Thoracic aorta (tissue), 2 donors: ENCODE results near the gene GOLGA6L2. TPM values are rescaled to one million over a fixed set of nuclear protein-coding genes. Genes with fewer than 3 reads are reported as not detected.
A peak's percentile ranks its signal among the peaks of the same experiment; 100 is the strongest.
"Not testable (repeated sequence)": the region's sequence is repeated elsewhere in the genome, so short reads cannot be mapped to it uniquely, and the experiment has no call there.

Source experiments
- ATAC-seq: fragments of 150-250 bp; one replicate; pipeline ENCODE4 v1.8.0; 2017; ENCODE audit warnings: low read depth; ENCODE audit not compliant: insufficient number of reproducible peaks, low FRiP score
- DNase-seq: peaks from one replicate; pipeline ENCODE4 v3.0.0-alpha.2; 2020; ENCODE audit warnings: low spot score
- H3K27ac ChIP-seq, 2 donors: fragments of 200-600 bp; sonication (generic); 1 replicate in 1 of 2; 2 replicates in 1 of 2; pipeline ENCODE4 v1.5.1; 2016; ENCODE audit warnings: mild to moderate bottlenecking in 2 of 2, moderate library complexity in 2 of 2
- H3K27me3 ChIP-seq: fragments of 200-600 bp; sonication (generic); replicated peaks from 2 replicates; pipeline ENCODE4 v1.6.0; 2016; ENCODE audit warnings: mild to moderate bottlenecking; ENCODE audit not compliant: insufficient read depth
- H3K36me3 ChIP-seq: fragments of 200-600 bp; sonication (generic); one replicate; pipeline ENCODE4 v1.5.1; 2016
- H3K4me1 ChIP-seq, 2 donors: fragments of 200-600 bp; sonication (generic); 1 replicate in 1 of 2; 2 replicates in 1 of 2; pipeline versions ENCODE4 v1.5.1 to v1.6.0; 2016; ENCODE audit warnings: low read depth in 2 of 2, mild to moderate bottlenecking in 1 of 2; ENCODE audit not compliant: control insufficient read depth in 1 of 2
- H3K4me3 ChIP-seq: fragments of 200-600 bp; sonication (generic); 2 replicates; pipeline ENCODE4 v1.5.1; 2016; ENCODE audit warnings: mild to moderate bottlenecking
- H3K9me3 ChIP-seq: fragments of 200-600 bp; sonication (generic); 2 replicates; pipeline ENCODE4 v1.5.1; 2016
- total RNA-seq, 2 donors: library from RNA; depleted of rRNA; stranded (reverse); fragments of >200 nt; gene quantifications; one replicate each; pipeline versions ENCODE4 v1.1.0 to v1.2.3, GENCODE V29; 2016
- TF ChIP-seq, protein P1 (sequence below): fragments of 200-600 bp; sonication (generic); IDR thresholded peaks from one replicate; pipeline ENCODE4 v1.5.1; 2019; ENCODE audit warnings: antibody characterized with exemption

Gene GOLGA6L2
- total RNA-seq, 2 donors from 2014 or later = not detected

DNA sequence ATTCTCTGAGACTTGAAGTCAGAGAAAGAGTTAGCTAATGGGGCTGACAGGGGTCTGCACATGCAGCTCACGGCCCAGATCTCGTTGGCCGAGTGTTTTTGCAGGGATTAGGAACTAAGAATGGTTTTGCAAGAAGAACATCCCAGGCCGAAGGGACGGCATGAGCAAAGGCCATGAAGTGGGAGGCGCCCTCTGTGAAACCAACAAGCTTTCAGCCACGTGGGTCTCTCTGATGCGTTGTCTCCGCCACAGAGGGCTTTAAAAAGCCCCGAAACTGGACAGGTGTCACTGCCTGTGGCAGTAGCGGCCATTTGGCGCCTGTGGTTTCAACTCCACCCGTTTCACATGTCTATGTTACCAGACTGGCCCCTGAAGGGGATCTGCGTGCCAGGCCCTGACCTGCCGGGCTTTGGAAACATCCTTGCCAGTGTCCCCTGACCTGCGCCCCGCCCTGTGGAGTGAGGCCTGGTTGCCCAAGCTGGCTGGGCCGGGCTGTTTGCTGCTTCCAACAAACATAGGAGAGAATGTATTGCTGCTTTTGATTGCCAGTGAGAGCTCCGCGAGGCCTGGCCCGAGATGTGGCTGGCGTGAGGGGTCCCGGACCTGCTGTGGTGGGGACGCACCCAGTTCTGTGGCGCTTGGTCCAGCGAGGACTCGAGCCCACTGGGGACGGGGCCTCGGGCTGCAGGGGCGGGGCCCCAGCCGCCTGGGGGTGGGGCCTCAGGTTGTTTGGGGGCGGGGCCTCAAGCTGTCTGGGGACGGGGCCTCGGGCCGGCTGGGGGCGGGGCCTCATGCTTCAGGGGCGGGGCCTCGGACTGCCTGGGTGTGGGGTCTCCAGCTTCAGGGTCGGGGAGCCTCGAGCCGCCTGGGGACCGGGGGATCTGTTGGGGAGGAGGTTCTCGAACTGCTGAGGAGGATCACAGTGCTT lies 30.4 kb downstream of the GOLGA6L2 start:
- no peaks in the 10 kb centered on the region for H3K9me3 ChIP-seq
- H3K4me3 ChIP-seq = no peak overlapping the region
- H3K36me3 ChIP-seq = no peaks in the 10 kb centered on the region
- ATAC-seq (no peak), DNase-seq (no peak)
- TF ChIP-seq, protein P1, sequence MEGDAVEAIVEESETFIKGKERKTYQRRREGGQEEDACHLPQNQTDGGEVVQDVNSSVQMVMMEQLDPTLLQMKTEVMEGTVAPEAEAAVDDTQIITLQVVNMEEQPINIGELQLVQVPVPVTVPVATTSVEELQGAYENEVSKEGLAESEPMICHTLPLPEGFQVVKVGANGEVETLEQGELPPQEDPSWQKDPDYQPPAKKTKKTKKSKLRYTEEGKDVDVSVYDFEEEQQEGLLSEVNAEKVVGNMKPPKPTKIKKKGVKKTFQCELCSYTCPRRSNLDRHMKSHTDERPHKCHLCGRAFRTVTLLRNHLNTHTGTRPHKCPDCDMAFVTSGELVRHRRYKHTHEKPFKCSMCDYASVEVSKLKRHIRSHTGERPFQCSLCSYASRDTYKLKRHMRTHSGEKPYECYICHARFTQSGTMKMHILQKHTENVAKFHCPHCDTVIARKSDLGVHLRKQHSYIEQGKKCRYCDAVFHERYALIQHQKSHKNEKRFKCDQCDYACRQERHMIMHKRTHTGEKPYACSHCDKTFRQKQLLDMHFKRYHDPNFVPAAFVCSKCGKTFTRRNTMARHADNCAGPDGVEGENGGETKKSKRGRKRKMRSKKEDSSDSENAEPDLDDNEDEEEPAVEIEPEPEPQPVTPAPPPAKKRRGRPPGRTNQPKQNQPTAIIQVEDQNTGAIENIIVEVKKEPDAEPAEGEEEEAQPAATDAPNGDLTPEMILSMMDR = no peak
- H3K27me3 ChIP-seq = no peaks in the 10 kb centered on the region
- no peak overlapping the region for H3K27ac ChIP-seq
- H3K4me1 ChIP-seq = peaks cover 0 to 9% of the 10 kb centered on the region in 2 donors

DNA sequence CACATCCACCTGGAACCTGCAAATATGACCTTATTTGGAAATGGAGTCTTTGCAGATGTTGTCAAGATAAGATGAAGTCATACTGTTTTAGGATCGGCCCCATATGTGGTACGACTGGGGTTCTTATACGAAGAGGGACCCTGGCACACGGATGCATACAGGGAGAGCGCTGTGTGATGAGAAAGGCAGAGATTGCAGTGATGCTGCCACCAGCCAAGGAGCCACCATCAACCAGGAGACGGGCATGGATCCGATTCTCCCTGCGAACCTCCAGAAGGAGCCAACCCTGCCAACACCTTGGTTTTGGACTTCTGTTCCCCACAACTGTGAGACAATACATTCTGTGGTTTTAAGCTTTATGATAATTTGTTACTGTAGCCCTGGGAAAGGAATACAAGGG lies 31.2 kb downstream of the GOLGA6L2 start:
- not testable (repeated sequence) for H3K4me3 ChIP-seq, H3K27ac ChIP-seq, H3K27me3 ChIP-seq, H3K9me3 ChIP-seq, DNase-seq, ATAC-seq, H3K36me3 ChIP-seq, H3K4me1 ChIP-seq

DNA sequence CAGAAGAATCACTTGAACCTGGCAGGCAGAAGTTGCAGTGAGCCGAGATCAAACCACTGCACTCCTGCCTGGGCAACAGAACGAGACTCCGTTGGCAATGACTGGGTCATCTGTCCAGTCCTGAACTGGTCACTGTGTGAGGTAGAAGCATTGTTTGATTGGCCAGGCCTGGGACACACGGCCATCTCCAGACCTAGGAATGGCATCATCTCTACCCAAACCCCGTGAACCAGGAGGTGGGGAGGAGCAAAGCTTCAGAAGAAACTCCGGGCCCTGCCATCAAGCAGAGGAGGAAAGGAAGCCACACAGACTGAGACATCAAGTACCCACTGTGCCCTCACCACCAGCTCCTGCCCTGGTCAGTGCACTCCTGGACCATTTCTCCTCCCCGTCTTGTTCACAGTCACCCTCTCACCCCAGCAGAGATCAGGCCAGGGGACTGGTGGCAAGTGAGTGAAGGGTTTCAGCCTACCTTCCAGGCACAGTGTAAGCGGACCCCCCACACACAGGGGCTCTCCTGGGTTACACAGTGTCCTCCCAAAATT lies 31.6 kb downstream of the GOLGA6L2 start:
- Histone ChIP-seq H3K36me3 (no peaks in the 10 kb centered on the region), H3K27me3 (no peaks in the 10 kb centered on the region), H3K27ac (no peak overlapping the region), H3K9me3 (no peaks in the 10 kb centered on the region), H3K4me1 (no peaks in the 10 kb centered on the region), H3K4me3 (no peak overlapping the region)
- DNase-seq (no peak), ATAC-seq (no peak)
- TF ChIP-seq, protein P1 = no peak

DNA sequence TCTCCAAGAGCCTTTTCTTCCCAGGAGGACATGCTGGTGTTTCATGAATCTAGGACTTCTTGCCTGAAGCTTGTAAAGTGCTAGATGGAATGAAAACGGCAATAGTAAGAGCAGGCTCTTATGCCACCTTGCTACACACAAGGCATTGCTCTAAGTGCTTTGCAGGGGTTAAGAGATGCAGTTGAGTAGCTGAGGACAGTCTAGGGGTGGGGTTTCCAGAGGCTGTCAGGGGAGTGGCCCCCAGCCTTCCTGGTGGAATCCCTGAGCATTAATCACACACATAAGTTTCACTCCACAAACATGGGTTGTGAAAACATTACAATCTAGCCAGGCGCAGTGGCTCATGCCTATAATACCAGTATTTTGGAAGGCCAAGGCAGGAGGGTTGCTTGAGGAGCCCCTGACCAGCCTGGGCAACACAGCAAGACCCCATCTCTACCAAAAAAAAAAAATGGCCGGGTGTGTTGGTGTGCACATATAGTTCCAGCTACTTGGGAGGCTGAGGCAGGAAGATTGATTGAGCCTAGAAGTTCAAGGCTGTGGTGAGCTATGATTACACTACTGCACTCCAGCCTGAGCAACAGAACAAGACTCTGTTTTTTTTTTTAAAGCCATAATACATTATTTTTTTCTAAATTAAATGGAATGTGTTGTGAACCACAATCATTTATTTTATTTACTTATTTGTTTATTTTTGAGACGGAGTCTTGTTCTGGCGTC lies 34.0 kb downstream of the GOLGA6L2 start:
- H3K9me3 ChIP-seq, H3K4me1 ChIP-seq, ATAC-seq, H3K36me3 ChIP-seq, H3K4me3 ChIP-seq, H3K27ac ChIP-seq, DNase-seq, H3K27me3 ChIP-seq: not testable (repeated sequence)

DNA sequence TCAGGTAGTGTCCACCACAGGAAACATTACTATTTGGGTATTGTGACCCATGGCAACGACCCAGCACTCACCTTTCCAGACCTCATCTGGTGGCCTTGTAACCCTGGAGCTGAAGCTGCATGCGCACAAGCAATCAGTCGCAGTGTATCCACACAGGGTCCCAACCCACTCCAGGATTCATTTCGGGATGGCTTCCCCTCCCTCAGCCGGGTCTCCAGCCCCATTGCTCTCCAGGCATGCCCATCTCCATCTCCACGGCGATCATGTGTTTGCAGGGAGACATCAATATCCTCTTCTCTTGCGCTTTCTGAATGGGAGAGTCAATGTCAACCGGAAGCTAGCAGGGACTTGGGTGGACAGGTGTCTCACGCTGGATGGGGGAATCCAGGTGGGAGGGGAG lies 35.2 kb downstream of the GOLGA6L2 start:
- TF ChIP-seq, protein P1 = no peak
- H3K36me3 ChIP-seq = no peaks in the 10 kb centered on the region
- no peaks in the 10 kb centered on the region for H3K4me1 ChIP-seq
- no peak overlapping the region for H3K27ac ChIP-seq
- ATAC-seq (no peak), DNase-seq (no peak)
- H3K9me3 ChIP-seq = no peaks in the 10 kb centered on the region
- no peak overlapping the region for H3K4me3 ChIP-seq
- H3K27me3 ChIP-seq = no peaks in the 10 kb centered on the region

DNA sequence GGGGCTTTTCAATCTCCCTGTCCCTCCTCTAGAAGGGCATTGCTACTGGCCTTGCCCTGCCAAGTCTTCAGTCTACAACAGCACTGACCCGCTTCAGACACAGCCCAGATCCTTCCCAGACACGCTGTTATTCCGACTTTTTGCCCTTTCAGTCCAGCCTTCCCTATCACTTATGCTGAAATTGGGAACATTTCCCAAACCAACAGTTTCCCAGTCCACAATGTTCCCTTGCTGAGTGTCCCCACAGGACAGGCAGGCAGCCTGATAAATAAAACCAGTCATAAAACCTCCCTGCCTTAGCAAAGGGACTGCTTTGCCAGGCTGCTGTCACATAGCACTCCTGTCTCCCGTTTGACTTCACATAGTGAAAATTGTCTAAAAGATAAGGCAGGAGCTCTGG lies 43.5 kb downstream of the GOLGA6L2 start:
- H3K36me3 ChIP-seq = no peaks in the 10 kb centered on the region
- no peaks in the 10 kb centered on the region for H3K27me3 ChIP-seq
- peak overlapping the region; percentile 58 for H3K4me3 ChIP-seq
- ATAC-seq (peak; percentile 90), DNase-seq (peak; percentile 35)
- peaks cover 30 to 59% of the 10 kb centered on the region in 2 donors for H3K4me1 ChIP-seq
- TF ChIP-seq, protein P1 = no peak
- H3K9me3 ChIP-seq = no peaks in the 10 kb centered on the region
- peak overlapping the region; percentile 64 to 88 for H3K27ac ChIP-seq
